Ovary (tissue), 3 donors: ENCODE results near the gene TFPI2.

Experiments
- POLR2A ChIP-seq: fragments of 450-650 bp; IDR thresholded peaks from one replicate; pipeline ENCODE4 v1.6.1; 2017; ENCODE audit warnings: antibody characterized with exemption, mild to moderate bottlenecking, moderate library complexity
- TF ChIP-seq, protein P1 (sequence below), 3 donors: fragments of 450-650 bp in 2 of 3; fragments of 200-600 bp in 1 of 3; IDR thresholded peaks; one replicate each; pipeline versions ENCODE4 v1.5.1 to v1.8.0; 2016 to 2022; ENCODE audit warnings: antibody characterized with exemption in 3 of 3, mild to moderate bottlenecking in 1 of 3
- donor health status: DM: no; HTN: no; CAD: no.

DNA sequence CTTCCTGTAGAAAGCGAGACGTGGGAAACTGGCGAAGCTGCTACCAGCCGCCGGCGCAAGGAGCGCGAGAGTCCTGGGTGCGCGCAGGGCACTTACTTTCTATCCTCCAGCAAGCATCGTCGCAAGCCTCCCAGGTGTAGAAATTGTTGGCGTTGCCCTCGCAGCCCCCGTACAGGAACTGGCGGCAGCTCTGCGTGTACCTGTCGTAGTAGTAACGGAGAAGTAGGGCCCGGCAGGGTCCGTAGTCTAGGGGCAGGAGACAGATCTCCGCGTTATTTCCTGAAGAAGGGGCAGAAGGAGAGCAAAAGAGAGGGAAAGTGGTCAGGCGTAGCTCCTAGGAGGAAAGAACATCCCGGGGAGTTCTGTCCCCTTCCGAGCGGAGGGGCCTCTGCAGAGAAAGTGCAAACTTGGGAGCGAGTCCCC lies 501 bp downstream of the TFPI2 start:
- TF ChIP-seq, protein P1, sequence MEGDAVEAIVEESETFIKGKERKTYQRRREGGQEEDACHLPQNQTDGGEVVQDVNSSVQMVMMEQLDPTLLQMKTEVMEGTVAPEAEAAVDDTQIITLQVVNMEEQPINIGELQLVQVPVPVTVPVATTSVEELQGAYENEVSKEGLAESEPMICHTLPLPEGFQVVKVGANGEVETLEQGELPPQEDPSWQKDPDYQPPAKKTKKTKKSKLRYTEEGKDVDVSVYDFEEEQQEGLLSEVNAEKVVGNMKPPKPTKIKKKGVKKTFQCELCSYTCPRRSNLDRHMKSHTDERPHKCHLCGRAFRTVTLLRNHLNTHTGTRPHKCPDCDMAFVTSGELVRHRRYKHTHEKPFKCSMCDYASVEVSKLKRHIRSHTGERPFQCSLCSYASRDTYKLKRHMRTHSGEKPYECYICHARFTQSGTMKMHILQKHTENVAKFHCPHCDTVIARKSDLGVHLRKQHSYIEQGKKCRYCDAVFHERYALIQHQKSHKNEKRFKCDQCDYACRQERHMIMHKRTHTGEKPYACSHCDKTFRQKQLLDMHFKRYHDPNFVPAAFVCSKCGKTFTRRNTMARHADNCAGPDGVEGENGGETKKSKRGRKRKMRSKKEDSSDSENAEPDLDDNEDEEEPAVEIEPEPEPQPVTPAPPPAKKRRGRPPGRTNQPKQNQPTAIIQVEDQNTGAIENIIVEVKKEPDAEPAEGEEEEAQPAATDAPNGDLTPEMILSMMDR (IDR thresholded peaks at IDR 0.05), result peak in 2 of 3 donors; percentile 9 to 11
- TF ChIP-seq POLR2A, result no peak
